Nephron (organoid): ENCODE results near the gene COQ10B.
"Not testable (repeated sequence)": the region's sequence is repeated elsewhere in the genome, so short reads cannot be mapped to it uniquely, and the experiment has no call there.

ENCODE experiments used
- H3K27ac Mint-ChIP-seq, 3 experiments: 2 replicates each; pipeline ENCODE4 v1.8.0; 2020; ENCODE audit warnings: mixed read lengths in 3 of 3, mild to moderate bottlenecking in 2 of 3, moderate library complexity in 1 of 3
- H3K27me3 Mint-ChIP-seq: 2 replicates; pipeline ENCODE4 v1.8.0; 2021; ENCODE audit warnings: low read depth, mild to moderate bottlenecking, moderate library complexity, mixed read lengths
- H3K36me3 Mint-ChIP-seq: 2 replicates; pipeline ENCODE4 v1.8.0; 2020; ENCODE audit warnings: low read depth, mixed read lengths
- H3K4me1 Mint-ChIP-seq: 2 replicates; pipeline ENCODE4 v1.8.0; 2020; ENCODE audit warnings: mixed read lengths
- H3K4me3 Mint-ChIP-seq, 3 experiments: 2 replicates each; pipeline ENCODE4 v1.8.0; 2020; ENCODE audit warnings: mild to moderate bottlenecking in 3 of 3, mixed read lengths in 3 of 3, moderate library complexity in 2 of 3
- H3K9me3 Mint-ChIP-seq: 2 replicates; pipeline ENCODE4 v1.8.0; 2020; ENCODE audit warnings: mixed read lengths
- CTCF ChIP-seq, 3 experiments: fragments of 200-600 bp; sonication (generic); IDR thresholded peaks; one replicate each; pipeline ENCODE4 v1.5.0; 2021; ENCODE audit warnings: antibody characterized with exemption in 3 of 3; ENCODE audit not compliant: unreplicated experiment in 3 of 3

COQ10B gene

GRCh38 chr2:197445746-197446145 is 7.6 kb upstream of the COQ10B start:
- no peaks in the 10 kb centered on the region for H3K36me3 Mint-ChIP-seq
- no peaks in the 10 kb centered on the region for H3K27me3 Mint-ChIP-seq
- H3K9me3 Mint-ChIP-seq, result no peaks in the 10 kb centered on the region
- H3K4me3 Mint-ChIP-seq, result no peak overlapping the region
- no peak for TF ChIP-seq CTCF (IDR thresholded peaks at IDR 0.05; ENCODE audit: unreplicated experiment in 3 of 3)
- H3K27ac Mint-ChIP-seq, result peak overlapping the region; percentile 45 to 58 (median 54)
- H3K4me1 Mint-ChIP-seq, result no peaks in the 10 kb centered on the region

- no peaks in the 10 kb centered on the region for H3K4me1 Mint-ChIP-seq
- TF ChIP-seq CTCF (IDR thresholded peaks at IDR 0.05; ENCODE audit: unreplicated experiment in 3 of 3), result no peak
- no peak overlapping the region for H3K27ac Mint-ChIP-seq
- H3K9me3 Mint-ChIP-seq, result no peaks in the 10 kb centered on the region
- no peak overlapping the region for H3K4me3 Mint-ChIP-seq
- H3K27me3 Mint-ChIP-seq, result no peaks in the 10 kb centered on the region
- H3K36me3 Mint-ChIP-seq, result no peaks in the 10 kb centered on the region
Measured at GRCh38 chr2:197446844-197447243, 6.5 kb upstream of the COQ10B start.

GRCh38 chr2:197450465-197450864 is 2.9 kb upstream of the COQ10B start:
- no peaks in the 10 kb centered on the region for H3K36me3 Mint-ChIP-seq
- H3K9me3 Mint-ChIP-seq, result no peaks in the 10 kb centered on the region
- peaks cover 13% of the 10 kb centered on the region for H3K4me1 Mint-ChIP-seq
- H3K4me3 Mint-ChIP-seq, result no peak overlapping the region
- no peaks in the 10 kb centered on the region for H3K27me3 Mint-ChIP-seq
- TF ChIP-seq CTCF (IDR thresholded peaks at IDR 0.05; ENCODE audit: unreplicated experiment in 3 of 3), result no peak
- no peak overlapping the region for H3K27ac Mint-ChIP-seq

GRCh38 chr2:197450935-197451358 is 2.4 kb upstream of the COQ10B start:
- H3K4me1 Mint-ChIP-seq, result peaks cover 13% of the 10 kb centered on the region
- H3K4me3 Mint-ChIP-seq, result peak overlapping the region; percentile 32 to 79 (median 56)
- not testable (repeated sequence) for H3K27me3 Mint-ChIP-seq, H3K36me3 Mint-ChIP-seq, H3K9me3 Mint-ChIP-seq
- peak overlapping the region in 1 of 3 experiments; percentile 0 for H3K27ac Mint-ChIP-seq

- Mint-ChIP-seq H3K27ac (peak overlapping the region; percentile 99 to 100 (median 100)), H3K9me3 (no peaks in the 10 kb centered on the region), H3K4me3 (peak overlapping the region; percentile 99 to 100 (median 99)), H3K27me3 (no peaks in the 10 kb centered on the region), H3K36me3 (no peaks in the 10 kb centered on the region), H3K4me1 (peaks cover 13% of the 10 kb centered on the region)
- TF ChIP-seq CTCF (IDR thresholded peaks at IDR 0.05; ENCODE audit: unreplicated experiment in 3 of 3), result no peak
Measured at GRCh38 chr2:197452754-197453122, 614 bp upstream of the COQ10B start.

- no peaks in the 10 kb centered on the region for H3K27me3 Mint-ChIP-seq
- peak overlapping the region; percentile 99 to 100 (median 100) for H3K27ac Mint-ChIP-seq
- H3K9me3 Mint-ChIP-seq, result no peaks in the 10 kb centered on the region
- peaks cover 13% of the 10 kb centered on the region for H3K4me1 Mint-ChIP-seq
- H3K4me3 Mint-ChIP-seq, result peak overlapping the region; percentile 99 to 100 (median 99)
- no peak for TF ChIP-seq CTCF (IDR thresholded peaks at IDR 0.05; ENCODE audit: unreplicated experiment in 3 of 3)
- no peaks in the 10 kb centered on the region for H3K36me3 Mint-ChIP-seq
Measured at GRCh38 chr2:197453914-197454398, 604 bp downstream of the COQ10B start.
